Glutamatergic neuron (in vitro differentiated cells): Measurements from ENCODE around the gene UCP2. TPM values are rescaled to one million over a fixed set of nuclear protein-coding genes. Genes with fewer than 3 reads are reported as not detected.

Experiments used
- DNase-seq: peaks from one replicate; pipeline ENCODE4 v3.0.0; 2022
- H3K27ac Mint-ChIP-seq: one replicate; pipeline ENCODE4 v1.8.0; 2020; ENCODE audit warnings: mild to moderate bottlenecking, mixed read lengths, inconsistent platforms; ENCODE audit not compliant: unreplicated experiment
- H3K27me3 Mint-ChIP-seq: one replicate; pipeline ENCODE4 v1.8.0; 2020; ENCODE audit warnings: mild to moderate bottlenecking, moderate library complexity, mixed read lengths, inconsistent platforms; ENCODE audit not compliant: unreplicated experiment
- H3K36me3 Mint-ChIP-seq: one replicate; pipeline ENCODE4 v1.8.0; 2020; ENCODE audit warnings: mild to moderate bottlenecking, mixed read lengths, inconsistent platforms; ENCODE audit not compliant: unreplicated experiment
- H3K4me1 Mint-ChIP-seq: one replicate; pipeline ENCODE4 v1.8.0; 2020; ENCODE audit warnings: mild to moderate bottlenecking, low read depth, mixed read lengths, inconsistent platforms; ENCODE audit not compliant: unreplicated experiment
- H3K4me3 Mint-ChIP-seq: one replicate; pipeline ENCODE4 v1.8.0; 2020; ENCODE audit warnings: mild to moderate bottlenecking, mixed read lengths, inconsistent platforms; ENCODE audit not compliant: unreplicated experiment
- H3K9me3 Mint-ChIP-seq: one replicate; pipeline ENCODE4 v1.8.0; 2020; ENCODE audit warnings: mild to moderate bottlenecking, moderate library complexity, mixed read lengths, inconsistent platforms; ENCODE audit not compliant: unreplicated experiment
- CTCF ChIP-seq: fragments of 200-600 bp; sonication (generic); IDR thresholded peaks from one replicate; pipeline ENCODE4 v1.5.0; 2021; ENCODE audit not compliant: partially characterized antibody, unreplicated experiment
- total RNA-seq: library from RNA; stranded (reverse); fragmentation: NEBNext Ultra II Directional; extraction: Animal tissue kit (Norgen Biotek cat#: 25700); gene quantifications from one replicate; pipeline ENCODE4 v1.2.1, GENCODE V29; 2021; ENCODE audit not compliant: unreplicated experiment

UCP2 gene
- total RNA-seq, 1 donor from 2014 or later: 91.1 TPM

GRCh38 chr11:73980001-73980961 is 2.4 kb downstream of the UCP2 start:
- peaks cover 7% of the 10 kb centered on the region for H3K36me3 Mint-ChIP-seq
- H3K9me3 Mint-ChIP-seq: peaks cover 14% of the 10 kb centered on the region
- H3K4me3 Mint-ChIP-seq: peak overlapping the region; percentile 96
- no peak for DNase-seq
- TF ChIP-seq CTCF: no peak
- peaks cover 11% of the 10 kb centered on the region for H3K27me3 Mint-ChIP-seq
- H3K4me1 Mint-ChIP-seq: peaks cover 33% of the 10 kb centered on the region
- H3K27ac Mint-ChIP-seq: peak overlapping the region; percentile 59

DNA sequence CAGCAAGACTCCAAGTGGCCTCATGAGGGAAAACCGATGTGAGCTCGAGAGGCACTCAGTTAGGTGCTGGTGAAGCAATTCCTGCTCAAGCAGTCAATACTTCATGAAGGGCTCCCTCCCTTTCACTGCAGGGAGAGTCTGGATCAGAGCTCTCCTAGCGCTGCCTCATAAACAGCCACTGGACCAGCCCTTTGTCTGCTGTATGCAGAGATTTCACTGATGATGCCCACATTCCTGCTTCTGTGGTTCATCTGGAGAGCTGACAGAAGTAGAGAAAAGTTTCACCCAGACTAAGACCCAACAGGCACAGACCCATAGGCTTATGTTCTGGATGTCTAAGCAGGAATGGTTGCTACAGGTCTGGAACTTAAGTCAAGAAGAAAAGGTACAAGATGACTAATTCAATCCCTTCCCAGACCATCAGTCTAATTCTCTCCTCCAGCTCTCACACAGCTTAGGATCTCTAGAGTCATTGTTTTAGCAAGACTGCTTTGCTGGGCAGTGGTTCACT is 4.0 kb downstream of the UCP2 start:
- Mint-ChIP-seq H3K4me3 (peak overlapping the region; percentile 40), H3K36me3 (peaks cover 7% of the 10 kb centered on the region), H3K4me1 (peaks cover 27% of the 10 kb centered on the region), H3K27ac (no peak overlapping the region), H3K9me3 (peaks cover 10% of the 10 kb centered on the region), H3K27me3 (peaks cover 10% of the 10 kb centered on the region)
- no peak for TF ChIP-seq CTCF
- no peak for DNase-seq

DNA sequence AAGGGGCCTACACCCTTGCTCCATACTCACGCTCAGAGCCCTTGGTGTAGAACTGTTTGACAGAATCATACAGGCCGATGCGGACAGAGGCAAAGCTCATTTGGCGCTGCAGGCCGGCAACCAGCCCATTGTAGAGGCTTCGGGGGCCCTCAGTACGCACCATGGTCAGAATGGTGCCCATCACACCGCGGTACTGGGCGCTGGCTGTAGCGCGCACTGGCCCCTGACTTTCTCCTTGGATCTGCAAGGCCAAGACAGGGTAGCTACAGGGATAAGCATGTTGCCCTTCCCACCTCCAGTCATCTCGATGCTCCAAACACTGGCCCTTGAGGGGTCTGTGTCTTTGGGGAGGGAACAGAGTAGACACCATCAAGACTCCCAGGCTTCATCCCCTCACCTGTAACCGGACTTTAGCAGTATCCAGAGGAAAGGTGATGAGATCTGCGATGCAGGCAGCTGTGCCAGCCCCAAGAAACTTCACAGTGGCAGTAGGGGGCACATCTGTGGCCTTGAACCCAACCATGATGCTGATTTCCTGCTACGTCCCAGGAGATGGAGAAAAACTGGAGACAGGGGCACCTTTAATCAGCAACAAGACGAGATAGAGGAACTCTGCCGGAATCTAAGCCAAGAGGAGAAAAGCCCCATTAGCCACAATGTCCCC is 4.7 kb downstream of the UCP2 start:
- Mint-ChIP-seq H3K4me1 (peaks cover 24% of the 10 kb centered on the region), H3K4me3 (no peak overlapping the region), H3K27me3 (peaks cover 10% of the 10 kb centered on the region), H3K27ac (no peak overlapping the region), H3K9me3 (peaks cover 9% of the 10 kb centered on the region), H3K36me3 (peaks cover 7% of the 10 kb centered on the region)
- DNase-seq: no peak
- no peak for TF ChIP-seq CTCF

DNA sequence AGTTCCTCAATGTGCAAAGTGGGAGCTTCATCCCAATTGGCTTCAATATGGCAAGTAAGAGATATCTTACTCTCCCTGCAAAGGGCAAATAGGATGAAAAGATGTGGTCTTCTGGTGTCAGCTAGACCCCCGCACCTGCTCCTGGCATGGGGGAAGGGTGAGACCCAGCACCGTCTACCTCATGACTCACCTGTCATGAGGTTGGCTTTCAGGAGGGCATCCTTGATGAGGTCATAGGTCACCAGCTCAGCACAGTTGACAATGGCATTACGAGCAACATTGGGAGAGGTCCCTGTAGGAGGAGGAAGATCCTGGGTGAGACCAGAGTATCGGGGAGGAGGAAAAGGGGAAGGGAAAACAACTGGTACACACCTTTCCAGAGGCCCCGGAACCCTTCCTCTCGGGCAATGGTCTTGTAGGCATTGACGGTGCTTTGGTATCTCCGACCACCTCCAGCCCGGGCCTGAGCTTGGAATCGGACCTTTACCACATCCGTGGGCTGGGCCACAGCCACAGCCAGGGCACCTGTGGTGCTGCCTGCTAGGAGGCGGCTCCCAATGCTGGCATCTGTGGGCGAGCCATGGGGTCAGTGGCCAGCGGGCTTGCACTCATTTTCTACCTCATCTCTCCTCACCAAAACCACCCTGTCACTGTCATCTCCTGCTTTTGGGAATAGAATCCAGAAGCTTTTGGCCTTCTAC is 6.0 kb downstream of the UCP2 start:
- no peak for DNase-seq
- Mint-ChIP-seq H3K27ac (no peak overlapping the region), H3K27me3 (peaks cover 2% of the 10 kb centered on the region), H3K4me3 (no peak overlapping the region), H3K4me1 (peaks cover 18% of the 10 kb centered on the region), H3K9me3 (no peaks in the 10 kb centered on the region), H3K36me3 (peaks cover 7% of the 10 kb centered on the region)
- no peak for TF ChIP-seq CTCF
